SK-N-SH (cell line): ENCODE results near the gene NOMO2. TPM values are rescaled to one million over a fixed set of nuclear protein-coding genes. Genes with fewer than 3 reads are reported as not detected.
A peak's percentile ranks its signal among the peaks of the same experiment; 100 is the strongest.
"Not testable (repeated sequence)": the region's sequence is repeated elsewhere in the genome, so short reads cannot be mapped to it uniquely, and the experiment has no call there.

Source experiments
- CTCF ChIA-PET: fragments of 300-600, 350-600 bp; formaldehyde crosslinking; extraction: SDS; loops from one replicate; lab custom pipeline; 2021; lab: Yijun Ruan, JAX
- POLR2A ChIA-PET: fragments of 350-600 bp; sonication (Branson Sonifier 250); formaldehyde crosslinking; extraction: SDS; loops from one replicate; lab custom pipeline; 2020; ENCODE audit warnings: antibody characterized with exemption, inconsistent platforms; lab: Yijun Ruan, JAX
- DNase-seq: peaks from one replicate; pipeline ENCODE4 v3.0.0; 2012
- H2AFZ ChIP-seq: fragments of 200-600 bp; sonication (generic); 2 replicates; pipeline ENCODE4 v1.8.1; 2016; ENCODE audit warnings: antibody characterized with exemption, mild to moderate bottlenecking, low read depth
- H3F3A ChIP-seq: fragments of 200-600 bp; sonication (generic); replicated peaks from 2 replicates; pipeline ENCODE3; 2016; ENCODE audit warnings: antibody characterized with exemption, mild to moderate bottlenecking; ENCODE audit not compliant: insufficient read depth
- H3K27ac ChIP-seq, 2 experiments: fragments of 200-500 bp in 1 of 2; fragments of 200-600 bp in 1 of 2; sonication (Bioruptor generic) in 1 of 2; sonication (generic), shearing (Covaris generic) in 1 of 2; 2 replicates each; pipeline versions ENCODE4 v1.5.1 to v1.6.1; 2014 to 2016; ENCODE audit warnings: low read depth in 2 of 2, inconsistent platforms in 1 of 2, low read length in 1 of 2, mild to moderate bottlenecking in 1 of 2, mixed read lengths in 1 of 2
- H3K27me3 ChIP-seq: fragments of 200-600 bp; sonication (generic), shearing (Covaris generic); 2 replicates; pipeline ENCODE4 v1.6.1; 2016; ENCODE audit warnings: mixed run types; ENCODE audit not compliant: insufficient read depth
- H3K36me3 ChIP-seq, 2 experiments: fragments of 200-500 bp in 1 of 2; fragments of 200-600 bp in 1 of 2; sonication (Bioruptor generic) in 1 of 2; sonication (generic) in 1 of 2; replicated peaks in 1 of 2; 2 replicates each; pipeline versions ENCODE3 to v1.5.1; 2014 to 2016; ENCODE audit warnings: low read length in 1 of 2, mild to moderate bottlenecking in 1 of 2; ENCODE audit not compliant: insufficient read depth in 2 of 2, control insufficient read depth in 1 of 2
- H3K4me1 ChIP-seq, 2 experiments: fragments of 200-500 bp in 1 of 2; fragments of 200-600 bp in 1 of 2; sonication (Bioruptor generic) in 1 of 2; sonication (generic), shearing (Covaris generic) in 1 of 2; 2 replicates each; pipeline versions ENCODE4 v1.5.1 to v1.6.1; 2014 to 2016; ENCODE audit warnings: low read depth in 1 of 2, low read length in 1 of 2, mixed run types in 1 of 2; ENCODE audit not compliant: insufficient read depth in 2 of 2, control insufficient read depth in 1 of 2
- H3K4me2 ChIP-seq: fragments of 200-600 bp; sonication (generic), shearing (Covaris generic); 2 replicates; pipeline ENCODE4 v1.6.1; 2017; ENCODE audit warnings: mixed run types
- H3K4me3 ChIP-seq, 2 experiments: fragments of 200-500 bp in 1 of 2; fragments of 200-600 bp in 1 of 2; sonication (Bioruptor generic) in 1 of 2; sonication (generic), shearing (Covaris generic) in 1 of 2; 2 replicates each; pipeline versions ENCODE4 v1.5.1 to v1.8.1; 2014 to 2016; ENCODE audit warnings: low read depth in 2 of 2, inconsistent platforms in 1 of 2, low read length in 1 of 2, mild to moderate bottlenecking in 1 of 2, mixed read lengths in 1 of 2, moderate library complexity in 1 of 2
- H3K79me2 ChIP-seq: fragments of 200-600 bp; sonication (generic); 2 replicates; pipeline ENCODE4 v1.8.1; 2017; ENCODE audit warnings: mild to moderate bottlenecking; ENCODE audit not compliant: insufficient read depth
- H3K9ac ChIP-seq: fragments of 200-600 bp; sonication (generic); 2 replicates; pipeline ENCODE4 v1.6.1; 2017; ENCODE audit warnings: mixed run types
- H3K9me2 ChIP-seq: fragments of 200-600 bp; sonication (generic); 2 replicates; pipeline ENCODE4 v1.6.1; 2017; ENCODE audit warnings: mixed run types
- H3K9me3 ChIP-seq: fragments of 200-600 bp; sonication (generic); 2 replicates; pipeline ENCODE4 v1.6.1; 2017; ENCODE audit warnings: mixed run types, mild to moderate bottlenecking, moderate library complexity
- H4K20me1 ChIP-seq: fragments of 200-600 bp; sonication (generic); 2 replicates; pipeline ENCODE4 v1.6.1; 2017; ENCODE audit warnings: mild to moderate bottlenecking, mixed run types; ENCODE audit not compliant: insufficient read depth
- WGBS: methylation state at CpG from one replicate; pipeline ENCODE4 v1.1.6; 2017; ENCODE audit warnings: low lambda C conversion rate; 5-methylcytosine and 5-hydroxymethylcytosine counted together
- polyA plus RNA-seq, 3 experiments: library from polyadenylated mRNA; depleted of rRNA; stranded (reverse); fragments of >200 nt; gene quantifications; 2 replicates each; pipeline ENCODE4 v1.2.3, GENCODE V29; 2012

The NOMO2 gene
- polyA plus RNA-seq, 1 of the 3 experiments (the other 2 are of a cell fraction) = 202 TPM

DNA sequence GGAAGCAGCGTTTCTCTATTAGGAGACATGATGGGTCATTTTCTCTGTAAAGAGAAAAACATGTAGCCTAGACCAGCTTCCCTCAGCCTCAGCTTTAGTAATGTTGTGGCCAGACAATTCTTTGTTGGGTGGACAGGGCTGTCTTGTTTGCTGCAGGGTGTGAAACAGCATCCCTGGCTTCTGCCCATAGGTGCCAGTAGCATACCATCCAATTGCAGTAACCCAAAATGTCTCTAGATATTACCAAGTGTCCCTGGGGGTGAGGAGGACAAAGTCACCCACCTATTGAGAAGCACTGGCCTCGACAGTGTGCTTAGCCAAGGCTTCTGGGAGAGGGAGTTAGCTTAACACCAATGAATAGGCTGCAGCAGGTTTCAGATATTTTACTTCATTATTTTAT is 14.0 kb upstream of the NOMO2 start:
- H3K4me2 ChIP-seq, DNase-seq, H3K27ac ChIP-seq, H3K36me3 ChIP-seq, H2AFZ ChIP-seq, H3K27me3 ChIP-seq, H3K79me2 ChIP-seq, CTCF ChIA-PET, H3K9ac ChIP-seq, H3K9me2 ChIP-seq, H3K4me1 ChIP-seq, H3F3A ChIP-seq, H3K4me3 ChIP-seq, POLR2A ChIA-PET, H3K9me3 ChIP-seq, H4K20me1 ChIP-seq: not testable (repeated sequence)
- WGBS = 0% methylated on average over 1 of the region's 2 CpGs

GRCh38 chr16:18575298-18575917 is 13.5 kb upstream of the NOMO2 start:
- H3K4me3 ChIP-seq, H3K36me3 ChIP-seq, CTCF ChIA-PET, H4K20me1 ChIP-seq, H3K9me2 ChIP-seq, H3K27ac ChIP-seq, H3F3A ChIP-seq, POLR2A ChIA-PET, DNase-seq, H3K4me1 ChIP-seq, H3K9me3 ChIP-seq, H3K4me2 ChIP-seq, H2AFZ ChIP-seq, H3K27me3 ChIP-seq, H3K79me2 ChIP-seq, H3K9ac ChIP-seq: not testable (repeated sequence)
- WGBS = 69% methylated on average over 11 of the region's 13 CpGs

DNA sequence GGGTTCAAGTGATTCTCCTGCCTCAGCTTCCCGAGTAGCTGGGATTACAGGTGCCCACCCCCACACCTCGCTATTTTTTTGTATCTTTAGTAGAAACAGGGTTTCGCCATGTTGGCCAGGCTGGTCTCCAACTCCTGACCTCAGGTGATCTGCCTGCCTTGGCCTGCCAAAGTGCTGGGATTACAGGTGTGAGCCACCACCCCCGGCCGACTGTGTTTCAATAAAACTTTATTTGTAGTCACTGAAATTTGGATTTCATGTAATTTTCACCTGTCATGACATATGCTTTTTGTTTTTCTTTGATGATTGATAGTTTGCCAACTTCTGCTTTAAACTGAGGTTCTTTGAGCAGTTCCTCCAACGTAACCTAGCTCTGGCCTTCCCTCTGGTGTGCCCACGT is 12.0 kb upstream of the NOMO2 start:
- POLR2A ChIA-PET, H3K4me2 ChIP-seq, DNase-seq, H4K20me1 ChIP-seq, H2AFZ ChIP-seq, H3K27me3 ChIP-seq, H3K9me3 ChIP-seq, H3K79me2 ChIP-seq, H3K9me2 ChIP-seq, H3F3A ChIP-seq, H3K9ac ChIP-seq, H3K4me3 ChIP-seq, H3K4me1 ChIP-seq, H3K36me3 ChIP-seq, H3K27ac ChIP-seq, CTCF ChIA-PET: not testable (repeated sequence)
- WGBS = 76% methylated on average over 5 of the region's 7 CpGs

DNA sequence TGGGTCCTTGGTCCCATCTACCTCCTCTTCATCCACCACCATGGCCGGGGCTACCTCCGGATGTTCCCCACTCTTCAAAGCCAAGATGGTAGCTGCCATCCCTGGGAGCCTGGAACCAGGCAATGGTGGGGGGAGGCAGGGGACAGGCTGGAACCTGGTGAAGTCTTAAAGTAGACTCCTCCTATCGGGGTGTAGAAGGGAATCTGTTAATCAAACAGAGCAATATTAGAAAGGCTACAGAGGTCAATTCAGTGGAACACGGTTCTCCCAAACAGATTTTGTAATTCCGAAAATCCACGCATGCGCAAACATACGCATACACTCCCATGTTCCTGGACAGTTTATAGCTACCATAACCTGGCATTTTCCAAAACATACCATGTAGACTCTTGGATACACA is 11.1 kb upstream of the NOMO2 start:
- H4K20me1 ChIP-seq, H2AFZ ChIP-seq, H3K4me3 ChIP-seq, H3K4me1 ChIP-seq, H3K27ac ChIP-seq, H3K27me3 ChIP-seq, CTCF ChIA-PET, H3K79me2 ChIP-seq, H3K9me3 ChIP-seq, DNase-seq, POLR2A ChIA-PET, H3K9ac ChIP-seq, H3F3A ChIP-seq, H3K9me2 ChIP-seq, H3K36me3 ChIP-seq, H3K4me2 ChIP-seq: not testable (repeated sequence)
- 67% methylated on average over 2 of the region's 8 CpGs for WGBS

DNA sequence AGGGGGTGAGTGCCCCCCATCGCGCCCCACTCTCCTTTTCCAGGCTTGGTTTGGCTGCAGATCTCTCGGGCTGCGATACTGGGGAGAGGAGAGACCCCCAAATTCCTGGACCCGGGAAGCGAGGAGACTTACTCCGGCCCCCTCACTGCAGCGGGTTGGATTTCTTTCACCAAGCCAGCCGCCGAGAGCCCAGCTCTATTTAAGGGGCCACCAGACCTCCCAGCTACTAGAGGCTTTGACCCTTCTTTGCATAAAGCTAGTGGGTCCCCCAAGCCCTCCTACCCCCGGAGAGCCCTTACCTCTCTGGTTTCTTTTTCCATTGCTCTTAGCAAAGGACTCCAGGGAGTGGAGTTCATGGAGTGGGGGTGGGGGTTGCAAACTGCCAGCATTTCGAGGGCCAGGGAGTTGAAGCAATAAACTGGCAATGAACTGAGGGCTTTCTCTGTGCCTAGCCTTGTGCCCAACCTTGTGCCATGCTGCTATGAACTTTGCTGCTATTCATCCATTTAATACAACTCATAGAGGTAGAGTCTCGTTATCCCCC is 9.5 kb upstream of the NOMO2 start:
- H3K27ac ChIP-seq, H3F3A ChIP-seq, H3K4me2 ChIP-seq, H3K9me3 ChIP-seq, H3K9me2 ChIP-seq, DNase-seq, H3K9ac ChIP-seq, POLR2A ChIA-PET, H4K20me1 ChIP-seq, H3K79me2 ChIP-seq, H2AFZ ChIP-seq, H3K27me3 ChIP-seq, CTCF ChIA-PET, H3K36me3 ChIP-seq, H3K4me1 ChIP-seq: not testable (repeated sequence)
- WGBS = 39% methylated on average over 4 of the region's 13 CpGs
- H3K4me3 ChIP-seq = peak overlapping the region in 1 of 2 experiments; percentile 17; a peak in 1 of 4 replicates

DNA sequence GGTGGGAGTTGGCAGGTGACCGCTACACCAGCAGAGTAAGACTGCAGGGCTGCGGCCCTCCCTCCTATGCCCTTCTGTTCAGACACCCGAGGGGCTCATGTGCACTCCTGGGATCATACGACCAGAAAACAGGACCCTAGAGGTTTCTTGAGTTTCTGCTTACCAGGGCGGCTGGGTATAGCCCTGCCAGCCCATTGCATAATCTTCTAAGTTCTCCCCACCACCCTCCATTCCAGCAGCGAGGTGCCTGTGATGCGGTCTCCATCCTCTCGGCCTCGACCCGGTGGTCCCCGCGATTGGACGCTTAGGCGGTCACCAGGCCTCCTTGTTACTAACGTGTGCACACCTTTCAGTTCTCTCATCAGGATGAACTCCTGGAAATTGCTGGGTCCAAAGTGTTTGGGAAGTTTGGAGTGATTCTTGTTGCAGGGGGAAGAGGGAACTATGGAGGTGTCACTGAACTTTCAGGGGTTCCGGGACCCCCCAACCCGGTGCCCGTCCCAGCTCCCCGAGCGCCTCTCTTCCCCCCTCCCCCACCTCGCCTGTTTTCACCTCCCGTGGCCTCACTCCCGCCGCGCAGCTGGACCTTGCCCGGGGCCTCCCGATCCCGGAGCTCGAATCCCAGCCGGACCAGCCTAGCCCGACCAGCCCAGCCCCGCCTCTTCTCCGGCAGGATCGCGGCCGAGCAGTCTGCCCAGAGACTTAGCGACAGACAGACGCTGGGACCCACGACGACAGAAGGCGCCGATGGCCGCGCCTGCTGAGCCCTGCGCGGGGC is 8.8 kb upstream of the NOMO2 start:
- H3K27me3 ChIP-seq, H3K4me1 ChIP-seq, H3K79me2 ChIP-seq, H3K36me3 ChIP-seq, H3K4me2 ChIP-seq, H3K4me3 ChIP-seq, H3K9me3 ChIP-seq, DNase-seq, H3K9ac ChIP-seq, H4K20me1 ChIP-seq, H3F3A ChIP-seq, CTCF ChIA-PET, H3K9me2 ChIP-seq, H3K27ac ChIP-seq, POLR2A ChIA-PET, H2AFZ ChIP-seq: not testable (repeated sequence)
- WGBS = 58% methylated on average over 13 of the region's 46 CpGs
